Kidney epithelial cell (primary cell): ENCODE results near the gene ANAPC1. TPM values are rescaled to one million over a fixed set of nuclear protein-coding genes. Genes with fewer than 3 reads are reported as not detected.
"Not testable (repeated sequence)": the region's sequence is repeated elsewhere in the genome, so short reads cannot be mapped to it uniquely, and the experiment has no call there.

Source experiments
- DNase-seq: peaks from one replicate; pipeline ENCODE4 v3.0.0-alpha.2; 2010; ENCODE audit warnings: low read depth
- H3K27me3 ChIP-seq: 2 replicates; pipeline ENCODE4 v1.6.0; 2011; ENCODE audit warnings: low read length; ENCODE audit not compliant: control insufficient read depth, insufficient read depth
- H3K36me3 ChIP-seq: 2 replicates; pipeline ENCODE4 v1.5.1; 2011; ENCODE audit warnings: low read length; ENCODE audit not compliant: control insufficient read depth, insufficient read depth
- H3K4me3 ChIP-seq: 2 replicates; pipeline ENCODE4 v1.5.1; 2011; ENCODE audit warnings: low read depth, mild to moderate bottlenecking, control low read depth, low read length
- CTCF ChIP-seq: IDR thresholded peaks from 2 replicates; pipeline ENCODE4 v1.5.1; 2011; ENCODE audit warnings: mild to moderate bottlenecking, moderate library complexity, low read length, control low read depth, inconsistent platforms; ENCODE audit not compliant: insufficient read depth, poor library complexity, severe bottlenecking
- total RNA-seq: library from RNA; depleted of rRNA; stranded (reverse); fragments of >200 nt; gene quantifications from 2 replicates; pipeline ENCODE4 v1.2.3, GENCODE V29; 2015

Gene ANAPC1
- total RNA-seq, 1 donor from 2014 or later, result 47.6 TPM

- Histone ChIP-seq H3K4me3 (no peak overlapping the region), H3K27me3 (no peaks in the 10 kb centered on the region), H3K36me3 (no peaks in the 10 kb centered on the region)
- no peak for TF ChIP-seq CTCF
- DNase-seq, result no peak
Measured at GRCh38 chr2:111905990-111906735, 22.2 kb upstream of the ANAPC1 start.

- H3K36me3 ChIP-seq, H3K27me3 ChIP-seq, DNase-seq, H3K4me3 ChIP-seq: not testable (repeated sequence)
Measured at GRCh38 chr2:111905475-111905869, 21.5 kb upstream of the ANAPC1 start.

- no peak for DNase-seq
- no peak for TF ChIP-seq CTCF
- H3K27me3 ChIP-seq, result no peaks in the 10 kb centered on the region
Measured at GRCh38 chr2:111904726-111905474, 20.9 kb upstream of the ANAPC1 start.

GRCh38 chr2:111903930-111904439 lies 20.0 kb upstream of the ANAPC1 start:
- no peaks in the 10 kb centered on the region for H3K27me3 ChIP-seq
- TF ChIP-seq CTCF, result no peak
- no peak for DNase-seq
- H3K36me3 ChIP-seq, result no peaks in the 10 kb centered on the region
- no peak overlapping the region for H3K4me3 ChIP-seq

More at GRCh38 chr2:111904726-111905474, 20.9 kb upstream of the ANAPC1 start:
- Histone ChIP-seq H3K4me3 (no peak overlapping the region), H3K36me3 (no peaks in the 10 kb centered on the region)

DNA sequence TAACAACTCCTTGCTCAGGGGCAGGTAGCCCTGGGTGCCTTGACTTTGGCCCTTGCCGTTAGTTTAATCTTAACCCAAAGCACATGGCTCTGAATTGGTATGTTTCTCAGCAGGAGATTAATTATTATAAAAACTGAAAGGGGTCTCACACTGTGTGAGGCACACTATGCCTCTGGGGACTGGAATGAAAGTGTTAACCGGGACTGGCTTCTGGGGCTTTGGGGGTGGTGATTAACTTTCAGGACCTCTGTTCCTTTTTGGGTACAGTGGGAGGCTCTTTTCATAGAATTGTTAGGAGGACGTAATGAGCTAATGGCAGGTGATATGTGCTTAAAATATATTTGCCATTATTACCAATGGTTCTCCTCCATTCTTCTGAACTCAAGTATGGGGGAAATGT lies 19.5 kb upstream of the ANAPC1 start:
- H3K27me3 ChIP-seq, result no peaks in the 10 kb centered on the region
- no peak for TF ChIP-seq CTCF
- H3K4me3 ChIP-seq, result no peak overlapping the region
- DNase-seq, result no peak
- H3K36me3 ChIP-seq, result no peaks in the 10 kb centered on the region

- no peak for DNase-seq
- H3K36me3 ChIP-seq, result no peaks in the 10 kb centered on the region
- no peak overlapping the region for H3K4me3 ChIP-seq
- TF ChIP-seq CTCF, result peak; percentile 66
- H3K27me3 ChIP-seq, result no peaks in the 10 kb centered on the region
Measured at GRCh38 chr2:111900859-111901258, 16.9 kb upstream of the ANAPC1 start.
